Measurements from ENCODE around the gene KRT71.

Gene KRT71

GRCh38 chr12:52534482-52534881, 18.5 kb downstream of the KRT71 start:
- no peak for DNase-seq

DNA sequence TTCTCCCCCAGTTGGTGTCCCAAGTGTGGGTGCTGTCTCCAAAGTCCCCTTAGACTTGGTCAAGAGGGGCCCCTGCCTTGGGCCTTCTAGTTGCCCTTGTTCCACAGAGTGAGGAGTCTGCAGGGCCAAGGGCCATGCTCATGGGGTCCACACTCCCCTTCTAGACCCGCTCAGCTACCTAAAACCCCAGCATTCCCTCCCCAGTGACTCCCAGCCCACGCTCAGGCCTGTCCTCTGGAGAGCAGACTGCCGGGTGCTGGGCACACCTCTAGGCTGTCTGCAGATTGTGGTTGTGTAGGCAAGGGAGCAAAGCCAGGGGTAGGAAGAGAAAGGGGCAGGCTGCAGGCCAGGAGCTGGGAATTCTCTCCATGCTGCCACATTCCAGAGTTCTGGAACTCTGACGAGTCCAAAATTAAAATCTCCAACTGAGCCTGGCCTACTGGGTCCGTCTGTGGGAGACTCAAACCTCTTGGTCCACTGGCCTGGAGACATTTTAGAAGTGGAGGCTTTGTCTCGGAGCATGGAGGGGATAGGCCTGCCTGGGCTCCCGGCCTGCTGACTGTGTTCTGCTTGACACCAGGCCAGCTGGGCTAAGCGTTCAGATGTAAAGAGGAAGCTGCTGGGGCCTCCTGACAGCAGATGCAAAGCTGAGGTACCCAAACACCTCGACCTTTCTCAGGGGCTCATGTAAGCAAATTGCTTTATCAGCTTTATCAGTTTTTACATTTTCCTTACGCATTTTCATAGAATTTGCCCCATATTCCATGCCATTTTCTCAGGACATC, 19.1 kb downstream of the KRT71 start:
- no peak for DNase-seq

GRCh38 chr12:52532636-52533035, 20.3 kb downstream of the KRT71 start:
- DNase-seq = no peak

GRCh38 chr12:52531566-52532300, 21.2 kb downstream of the KRT71 start:
- DNase-seq = no peak

DNA sequence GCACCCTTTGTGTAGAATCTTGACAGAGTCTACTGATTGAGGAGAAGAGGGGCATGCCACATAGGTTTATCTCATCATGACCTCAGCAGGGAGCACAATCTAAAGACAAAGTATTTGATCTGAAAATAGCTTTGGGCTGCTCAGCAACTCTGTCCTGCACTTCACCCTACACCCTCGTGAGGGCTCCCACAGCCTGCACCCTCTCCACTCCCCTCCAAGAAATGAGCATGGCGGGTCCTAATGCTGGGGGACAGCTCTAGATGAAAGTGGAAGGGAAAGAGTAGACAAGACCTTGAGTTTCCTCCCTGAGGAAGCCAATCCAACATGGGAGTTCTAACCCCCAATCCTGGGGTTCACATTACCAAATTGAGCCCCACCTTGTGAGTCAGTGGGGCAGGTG, 22.0 kb downstream of the KRT71 start:
- DNase-seq = no peak

DNA sequence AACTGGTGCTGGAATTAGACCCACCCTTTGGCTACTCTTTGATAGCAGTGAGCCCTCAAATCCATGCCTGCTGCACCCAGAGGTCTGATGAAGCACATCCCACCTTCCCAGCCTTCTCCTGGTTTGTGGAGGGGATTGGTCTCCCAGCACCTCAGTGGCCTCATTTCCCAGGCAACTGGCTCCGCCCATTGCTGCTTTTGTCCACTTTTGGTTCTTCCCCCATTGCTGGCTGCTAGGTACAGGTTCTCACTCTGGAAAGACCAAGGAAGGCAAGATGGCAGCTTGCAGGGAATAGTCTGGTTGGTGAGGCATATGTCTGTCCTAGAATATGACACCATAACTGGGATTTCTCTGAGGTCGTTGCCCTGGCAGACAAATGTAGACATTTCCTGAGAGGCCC, 22.6 kb downstream of the KRT71 start:
- DNase-seq = no peak

GRCh38 chr12:52529846-52530245, 23.1 kb downstream of the KRT71 start:
- no peak for DNase-seq

DNA sequence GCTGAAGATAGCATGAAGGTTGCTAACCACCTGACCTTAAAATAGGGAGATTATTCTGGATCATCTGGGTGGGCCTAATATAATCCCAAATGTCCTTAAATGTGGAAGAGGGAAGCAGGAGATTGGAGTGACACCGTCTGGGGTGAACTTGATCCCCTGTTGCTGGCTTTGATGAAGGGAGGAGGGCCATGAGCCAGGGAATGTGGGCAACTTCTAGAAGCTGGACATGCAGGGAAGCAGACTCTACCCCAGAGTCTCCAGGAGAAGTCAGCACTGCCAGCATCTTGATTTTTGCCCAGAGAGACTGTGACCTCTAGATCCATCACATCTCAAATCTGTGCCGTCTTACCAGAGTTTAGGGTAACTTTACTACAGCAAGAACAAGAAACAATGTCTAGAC, 23.5 kb downstream of the KRT71 start:
- no peak for DNase-seq

- DNase-seq = no peak
Observed at GRCh38 chr12:52528641-52529143, 24.3 kb downstream of the KRT71 start.

GRCh38 chr12:52527121-52527800, 25.7 kb downstream of the KRT71 start:
- DNase-seq = no peak

DNA sequence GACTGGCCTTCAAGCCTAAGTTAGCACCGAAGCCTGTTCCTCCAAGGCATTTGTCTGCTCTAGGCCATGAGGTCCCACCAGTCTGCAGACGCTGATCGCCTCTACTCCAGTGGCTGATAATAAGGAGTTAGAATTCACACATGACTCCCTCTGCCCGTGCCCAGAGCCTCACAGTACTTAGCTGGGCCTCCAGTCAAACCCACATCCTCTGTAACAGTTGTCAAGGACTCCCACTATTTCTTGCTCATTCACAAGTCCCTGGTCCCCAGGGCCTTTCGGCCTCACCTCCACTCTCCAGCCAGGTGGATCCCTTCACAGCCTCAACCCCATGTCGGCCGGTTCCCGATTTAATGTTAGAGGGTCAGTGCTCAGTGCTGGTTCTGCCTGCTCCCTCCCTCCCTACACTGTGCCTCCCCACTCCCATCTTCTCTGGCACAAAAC, 26.4 kb downstream of the KRT71 start:
- DNase-seq = no peak

DNA sequence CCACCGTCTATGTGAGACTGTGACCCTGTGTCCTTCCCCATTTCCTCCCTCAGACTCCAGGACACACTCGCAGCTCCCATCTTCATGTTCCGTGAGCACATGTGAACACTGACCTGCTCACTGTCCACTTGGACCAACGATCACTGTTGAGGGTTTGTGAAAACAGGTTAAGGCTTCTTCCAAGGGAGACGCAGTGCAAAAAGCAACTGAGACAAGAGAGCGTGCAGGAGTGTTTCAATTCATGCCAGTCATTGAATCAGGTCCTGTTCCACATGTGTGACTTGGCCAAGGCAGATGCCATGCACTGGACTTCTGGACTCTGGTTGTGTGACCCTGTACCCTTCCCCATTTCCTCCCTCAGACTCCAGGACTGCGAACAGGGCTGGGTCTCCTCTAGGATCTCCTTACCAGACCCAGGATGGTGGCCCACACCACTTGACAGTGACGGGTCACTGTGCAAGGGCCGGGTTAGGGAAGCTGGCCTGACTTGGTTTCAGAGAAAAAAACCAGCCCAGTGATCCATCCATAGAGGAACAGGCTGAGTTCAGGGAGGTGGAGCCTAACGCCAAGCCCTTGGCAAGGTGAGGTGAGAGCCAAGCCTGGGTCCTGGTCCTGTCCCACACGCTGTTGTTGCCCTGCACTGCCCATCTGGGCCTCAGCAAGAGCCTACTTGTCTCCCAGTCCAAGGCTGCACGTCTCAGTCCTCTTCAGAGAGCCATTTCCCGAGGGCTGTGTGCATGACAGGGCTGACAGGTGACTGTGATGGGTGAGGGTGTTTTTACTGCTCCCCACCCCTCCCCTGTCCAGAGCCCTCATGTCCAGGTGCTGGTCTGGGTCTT, 27.1 kb downstream of the KRT71 start:
- no peak for DNase-seq

DNA sequence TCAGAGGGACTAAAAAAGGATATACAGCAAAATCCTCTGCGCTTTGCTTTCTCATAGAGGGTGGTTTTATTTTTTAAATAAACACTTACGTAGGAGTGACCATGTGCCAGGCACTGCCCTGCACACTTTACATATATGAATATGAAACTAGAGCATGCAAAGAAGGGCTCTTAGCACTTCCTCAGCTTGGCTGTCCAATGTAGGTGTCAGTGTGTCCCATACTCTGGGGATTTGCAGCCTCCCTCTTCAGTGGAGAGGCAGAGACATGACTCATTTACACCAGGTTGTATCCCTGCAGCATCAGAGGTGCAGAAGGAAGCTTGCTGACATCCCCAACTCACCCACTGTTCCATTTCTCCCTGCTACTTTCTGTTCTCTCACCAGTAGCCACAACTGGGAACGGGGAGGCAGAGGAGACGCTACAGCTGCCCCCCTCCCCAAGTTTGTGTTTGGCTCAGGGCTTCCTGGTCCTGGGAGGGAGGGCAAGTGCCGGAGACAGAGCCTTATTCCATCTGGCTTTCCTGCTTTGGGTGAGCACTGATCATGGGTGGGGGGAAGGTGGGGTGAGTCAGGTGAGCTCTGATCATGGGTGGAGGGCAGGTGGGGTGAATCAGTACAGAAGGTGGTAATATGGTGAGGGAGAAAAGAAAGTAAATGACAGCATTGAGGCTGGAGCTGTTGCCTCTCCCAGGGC, 27.9 kb downstream of the KRT71 start:
- DNase-seq = no peak

DNA sequence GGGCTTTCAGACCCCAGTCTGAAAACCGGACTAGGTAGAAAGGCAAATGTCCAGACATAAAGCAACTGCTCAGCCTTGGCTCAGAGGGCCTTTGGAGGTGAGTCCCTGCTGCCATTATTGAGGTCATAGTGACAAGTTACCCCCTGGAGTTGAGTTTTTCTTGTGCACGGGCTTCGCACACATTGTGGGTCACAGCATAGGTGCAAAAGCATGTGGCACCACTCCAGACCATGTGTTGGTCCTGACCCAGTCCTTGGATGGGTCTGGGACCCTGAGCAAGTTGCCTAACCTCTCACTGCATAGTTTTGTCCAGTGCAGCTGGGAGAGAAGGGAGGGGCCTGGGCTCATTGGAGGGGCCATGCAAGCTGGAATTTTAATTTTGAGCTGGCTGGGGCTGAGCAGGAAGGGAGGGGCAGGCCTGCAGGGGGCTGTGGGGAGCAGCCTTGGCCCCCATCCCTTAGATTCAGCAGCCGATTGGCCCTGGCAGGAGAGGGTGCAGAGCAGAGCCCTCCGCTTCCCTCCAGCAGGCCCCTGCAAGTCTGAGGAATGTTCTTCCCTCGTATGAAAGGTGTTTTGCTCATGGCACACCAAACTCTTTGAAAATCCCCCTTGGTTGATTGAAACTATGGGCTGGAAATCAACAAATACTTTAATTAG, 28.6 kb downstream of the KRT71 start:
- no peak for DNase-seq

DNA sequence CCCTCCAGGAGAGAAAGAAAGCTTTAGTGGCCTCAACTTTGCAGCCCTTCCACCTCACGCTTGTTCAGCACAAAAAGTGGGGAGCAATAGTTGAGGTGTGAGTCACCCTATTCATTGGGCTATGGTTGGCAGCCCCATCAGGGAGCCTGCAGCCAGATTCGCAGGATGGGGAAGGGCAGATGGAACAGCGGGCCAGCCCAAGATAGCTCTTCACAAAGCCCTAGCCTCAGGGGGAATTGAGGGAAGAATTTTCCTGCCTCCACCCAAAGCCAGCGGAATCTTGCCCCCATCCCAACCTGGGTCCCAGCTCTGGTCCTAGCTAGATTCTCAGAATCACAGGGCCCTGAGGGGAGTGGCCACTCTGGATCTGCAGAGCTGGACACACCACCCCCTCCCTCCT, 29.1 kb downstream of the KRT71 start:
- no peak for DNase-seq

DNA sequence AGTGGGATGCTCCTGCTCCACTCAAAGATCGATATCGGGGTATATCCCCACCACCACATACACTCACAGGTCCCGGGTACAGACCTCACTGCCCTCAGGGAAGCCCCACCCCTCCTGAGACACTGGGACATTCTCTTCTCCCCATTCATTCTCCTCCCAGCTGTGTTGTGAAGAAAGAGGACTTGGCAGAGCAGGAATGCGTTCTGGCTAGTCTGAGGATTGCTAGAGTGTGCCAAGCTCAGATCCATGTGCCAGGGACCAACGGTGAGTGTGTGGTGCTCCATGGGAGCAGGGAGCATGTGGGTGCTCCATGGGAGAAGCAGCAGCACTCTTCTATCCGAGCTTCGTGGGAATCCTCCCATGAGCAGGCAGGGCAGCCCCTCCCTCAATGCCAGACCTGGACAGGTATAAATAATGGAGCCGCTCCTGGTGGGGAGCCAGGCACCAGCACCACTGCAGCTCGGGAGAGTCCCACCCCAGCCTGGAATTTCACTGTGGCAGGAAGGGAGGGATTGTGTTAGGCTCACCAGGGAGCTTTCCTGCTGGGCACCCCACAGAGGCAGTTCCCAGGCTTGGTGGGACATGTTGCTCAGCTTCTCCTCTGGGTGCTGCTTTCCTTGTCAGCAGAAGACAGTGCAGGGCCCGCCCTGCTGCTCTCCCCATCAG, 30.5 kb downstream of the KRT71 start:
- no peak for DNase-seq

DNA sequence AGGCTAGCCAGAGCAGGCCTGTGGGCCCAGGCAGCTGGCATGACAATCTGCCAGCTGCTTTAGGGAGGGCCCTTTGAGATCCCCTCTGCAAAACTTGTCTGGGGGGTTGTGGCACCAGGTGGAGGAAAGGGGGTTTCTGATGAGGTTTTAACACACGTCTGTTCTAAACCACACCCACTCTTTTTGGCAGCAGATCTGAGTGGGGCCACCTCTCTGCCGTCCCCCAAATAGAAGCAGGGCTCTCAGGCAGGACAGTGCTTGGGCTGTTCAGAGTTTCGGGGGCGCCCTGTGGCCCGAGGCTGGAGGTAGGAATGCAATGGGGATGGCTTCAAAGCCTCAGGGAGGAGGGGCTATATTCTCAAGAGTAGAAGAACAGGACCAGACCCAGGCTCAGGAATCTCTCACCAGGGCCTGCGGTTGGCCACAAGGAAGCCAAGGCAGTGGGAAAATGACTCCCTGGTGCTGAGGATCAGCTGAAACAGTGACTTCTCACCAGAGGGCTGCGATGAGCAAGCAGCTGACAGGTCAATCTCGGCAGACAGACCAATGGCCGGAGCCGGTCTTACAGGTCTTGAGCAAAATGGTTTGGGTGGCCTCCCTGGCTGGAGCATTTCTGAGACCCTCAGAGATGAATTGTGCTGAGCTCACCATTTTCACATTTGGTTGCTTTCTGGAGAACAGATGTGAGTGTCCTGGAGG, 31.2 kb downstream of the KRT71 start:
- no peak for DNase-seq

- DNase-seq = no peak
Observed at GRCh38 chr12:52521175-52521567, 31.8 kb downstream of the KRT71 start.

DNA sequence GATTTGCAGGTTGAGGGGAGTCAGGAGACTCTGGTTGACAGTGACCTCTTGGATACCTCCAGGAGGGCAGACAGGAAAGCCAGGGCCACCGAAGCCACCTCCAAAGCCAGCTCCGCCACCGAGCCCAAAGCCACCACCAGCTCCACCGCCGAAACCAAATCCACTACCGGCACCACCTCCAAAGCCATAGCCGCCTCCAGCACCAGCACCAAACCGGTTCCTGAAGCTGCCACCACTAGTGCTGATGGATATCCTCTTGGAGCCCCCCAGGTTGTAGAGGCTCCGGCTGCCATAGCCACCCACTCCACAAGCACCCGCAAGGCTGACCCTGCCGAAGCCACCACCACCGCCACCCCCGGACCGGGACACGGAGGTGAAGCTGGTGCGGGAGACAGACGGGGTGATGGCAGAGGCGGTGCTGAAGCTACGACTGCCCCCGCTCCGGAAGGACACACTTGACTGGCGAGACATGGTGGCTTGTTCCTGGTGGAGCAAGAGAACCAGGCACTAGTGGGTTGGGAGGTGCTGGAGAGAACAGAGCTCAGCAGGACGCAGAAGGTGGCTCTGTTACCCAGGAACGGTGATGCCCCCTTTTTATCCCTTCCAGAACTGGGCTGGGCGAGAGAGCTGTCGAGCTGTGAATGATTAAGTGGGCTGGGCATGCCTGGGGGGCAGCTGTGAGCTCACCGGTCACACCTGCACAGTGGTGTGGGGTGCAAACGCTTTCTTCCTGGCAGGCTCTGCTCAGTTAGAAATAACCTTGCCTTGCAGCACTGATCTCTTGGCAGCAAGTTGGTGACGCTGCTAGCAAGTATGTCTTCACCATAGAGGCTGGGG, 32.9 kb downstream of the KRT71 start, which contains the start of gene KRT5:
Gene KRT5 (minus strand): TSS at position 569 of the 837 bp plus-strand sequence. CDS start 98 bp downstream, at position 471.
- no peak for DNase-seq

Measured in activated CD4-positive, CD25-positive, alpha-beta regulatory T cell treated with anti-CD3 and anti-CD28 coated beads, Interleukin-2, amount 50 U/mL, for 72 hours (primary cell).